Stimulated activated naive CD8-positive, alpha-beta T cell treated with anti-CD3 and anti-CD28 coated beads, Interleukin-15, Interleukin-2, amounts not matched to agents 100 ng/mL and 50 ng/mL, for 24 hours (primary cell): ENCODE measurements around the gene VPS26B.

Experiments
- H3K27ac Mint-ChIP-seq: one replicate; pipeline ENCODE4 v1.8.0; 2021; ENCODE audit warnings: mild to moderate bottlenecking, mixed read lengths
- H3K27me3 Mint-ChIP-seq: one replicate; pipeline ENCODE4 v1.8.0; 2021; ENCODE audit warnings: mixed read lengths
- H3K36me3 Mint-ChIP-seq: one replicate; pipeline ENCODE4 v1.8.0; 2021; ENCODE audit warnings: low read depth, mixed read lengths
- H3K4me1 Mint-ChIP-seq: one replicate; pipeline ENCODE4 v1.8.0; 2021; ENCODE audit warnings: low read depth, mixed read lengths
- H3K4me3 Mint-ChIP-seq: one replicate; pipeline ENCODE4 v1.8.0; 2021; ENCODE audit warnings: mild to moderate bottlenecking, mixed read lengths
- H3K9me3 Mint-ChIP-seq: one replicate; pipeline ENCODE4 v1.8.0; 2021; ENCODE audit warnings: mixed read lengths

Gene VPS26B

DNA sequence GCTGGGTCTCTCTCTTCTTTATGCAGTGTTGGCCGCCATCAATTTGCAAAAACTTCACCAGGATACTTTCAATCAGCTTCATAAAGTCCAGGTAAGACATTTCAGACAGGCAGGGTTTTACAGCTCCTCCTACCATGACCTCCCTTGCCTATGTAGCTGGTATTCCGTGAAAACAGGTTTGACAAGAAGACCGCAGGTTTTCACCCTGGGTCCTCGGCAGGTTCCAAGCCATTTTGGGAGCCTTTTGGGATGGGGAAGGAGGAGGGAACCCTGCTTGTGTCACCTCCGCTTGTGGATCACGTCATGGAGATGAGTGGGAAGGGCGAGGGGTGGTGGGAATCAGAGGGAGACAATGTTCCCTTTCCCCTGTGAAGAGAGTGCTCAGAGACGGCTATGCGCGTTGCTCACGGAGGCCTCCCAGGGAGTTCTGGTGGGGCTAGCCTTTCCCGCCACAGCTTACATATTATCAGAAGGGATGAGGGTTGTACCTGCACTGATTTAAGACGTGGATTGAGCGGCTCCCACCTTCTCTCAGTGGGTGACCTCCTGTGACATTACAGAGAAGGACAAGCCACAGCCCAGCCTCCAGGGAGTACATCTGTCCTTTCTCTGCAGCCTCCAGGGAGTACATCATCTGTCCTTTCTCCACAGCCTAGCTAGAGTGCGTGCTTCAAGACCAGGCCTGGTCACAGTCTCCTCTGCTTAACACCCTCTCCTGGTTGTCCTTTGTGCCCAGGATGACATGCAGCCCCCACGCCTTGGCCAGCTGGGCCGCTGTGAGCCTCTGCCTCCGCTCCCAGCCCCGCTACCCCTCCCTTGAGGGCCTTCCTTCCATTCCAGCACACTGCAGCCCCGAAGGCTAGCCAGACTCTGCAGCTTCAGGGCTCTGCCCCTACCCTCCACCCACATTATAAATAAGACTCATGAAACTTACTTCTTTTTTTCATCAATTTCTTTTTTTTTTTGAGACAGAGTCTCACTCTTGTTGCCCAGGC, 68.9 kb downstream of the VPS26B start:
- Mint-ChIP-seq H3K27ac (no peak overlapping the region), H3K27me3 (no peaks in the 10 kb centered on the region), H3K36me3 (no peaks in the 10 kb centered on the region), H3K4me1 (no peaks in the 10 kb centered on the region), H3K9me3 (no peaks in the 10 kb centered on the region), H3K4me3 (no peak overlapping the region)

GRCh38 chr11:134294664-134295063, 70.2 kb downstream of the VPS26B start:
- H3K36me3 Mint-ChIP-seq = no peaks in the 10 kb centered on the region
- H3K4me3 Mint-ChIP-seq = no peak overlapping the region
- no peak overlapping the region for H3K27ac Mint-ChIP-seq
- H3K9me3 Mint-ChIP-seq = no peaks in the 10 kb centered on the region
- no peaks in the 10 kb centered on the region for H3K27me3 Mint-ChIP-seq
- H3K4me1 Mint-ChIP-seq = no peaks in the 10 kb centered on the region
